Measurements from ENCODE around the gene RPS23.

The RPS23 gene

GRCh38 chr5:82306151-82306550 is 28.0 kb upstream of the RPS23 start:
- Histone ChIP-seq H3K9me3 (no peaks in the 10 kb centered on the region), H3K4me1 (peaks cover 8% of the 10 kb centered on the region), H3K27me3 (ENCODE audit: low read depth) (no peaks in the 10 kb centered on the region), H3K36me3 (replicated peaks) (no peaks in the 10 kb centered on the region), H3K4me3 (no peak overlapping the region)
- no peak for DNase-seq (ENCODE audit: low spot score in 2 of 2)
- in situ Hi-C loops (cut with MboI; ENCODE audit: low sequenced_read_pairs) = loop anchor here (25.0 kb wide), 1 partner anchor 1256 kb away; no protein-coding TSS in a partner anchor

GRCh38 chr5:82301190-82301589 is 23.0 kb upstream of the RPS23 start:
- H3K9me3 ChIP-seq = no peaks in the 10 kb centered on the region
- peaks cover 12% of the 10 kb centered on the region for H3K4me1 ChIP-seq
- in situ Hi-C loops (cut with MboI; ENCODE audit: low sequenced_read_pairs) = loop anchor here (25.0 kb wide), 1 partner anchor 1261 kb away; no protein-coding TSS in a partner anchor
- H3K36me3 ChIP-seq (replicated peaks) = no peaks in the 10 kb centered on the region
- DNase-seq (ENCODE audit: low spot score in 2 of 2) = no peak
- H3K27me3 ChIP-seq (ENCODE audit: low read depth) = no peaks in the 10 kb centered on the region
- H3K4me3 ChIP-seq = no peak overlapping the region

- no peaks in the 10 kb centered on the region for H3K27me3 ChIP-seq (ENCODE audit: low read depth)
- H3K4me1 ChIP-seq = peaks cover 27% of the 10 kb centered on the region
- no peak for DNase-seq (ENCODE audit: low spot score in 2 of 2)
- no peak overlapping the region for H3K4me3 ChIP-seq
- no peaks in the 10 kb centered on the region for H3K9me3 ChIP-seq
- H3K36me3 ChIP-seq (replicated peaks) = no peaks in the 10 kb centered on the region
- in situ Hi-C loops (cut with MboI; ENCODE audit: low sequenced_read_pairs) = no loop called here
Observed at GRCh38 chr5:82298668-82299067, 20.5 kb upstream of the RPS23 start.

- Histone ChIP-seq H3K27me3 (ENCODE audit: low read depth) (no peaks in the 10 kb centered on the region), H3K36me3 (replicated peaks) (no peaks in the 10 kb centered on the region), H3K4me3 (no peak overlapping the region), H3K4me1 (peaks cover 32% of the 10 kb centered on the region), H3K9me3 (no peaks in the 10 kb centered on the region)
- in situ Hi-C loops (cut with MboI; ENCODE audit: low sequenced_read_pairs) = no loop called here
- DNase-seq (ENCODE audit: low spot score in 2 of 2) = no peak
Observed at GRCh38 chr5:82297711-82298110, 19.6 kb upstream of the RPS23 start.

- Histone ChIP-seq H3K9me3 (no peaks in the 10 kb centered on the region), H3K4me3 (no peak overlapping the region), H3K27me3 (ENCODE audit: low read depth) (no peaks in the 10 kb centered on the region), H3K36me3 (replicated peaks) (no peaks in the 10 kb centered on the region), H3K4me1 (peaks cover 32% of the 10 kb centered on the region)
- DNase-seq (ENCODE audit: low spot score in 2 of 2) = no peak
- in situ Hi-C loops (cut with MboI; ENCODE audit: low sequenced_read_pairs) = no loop called here
Observed at GRCh38 chr5:82296929-82297328, 18.8 kb upstream of the RPS23 start.

- DNase-seq (ENCODE audit: low spot score in 2 of 2) = no peak
- H3K36me3 ChIP-seq (replicated peaks) = no peaks in the 10 kb centered on the region
- no peaks in the 10 kb centered on the region for H3K9me3 ChIP-seq
- H3K4me3 ChIP-seq = no peak overlapping the region
- in situ Hi-C loops (cut with MboI; ENCODE audit: low sequenced_read_pairs) = no loop called here
- H3K4me1 ChIP-seq = peaks cover 36% of the 10 kb centered on the region
- H3K27me3 ChIP-seq (ENCODE audit: low read depth) = no peaks in the 10 kb centered on the region
Observed at GRCh38 chr5:82295959-82296531, 17.9 kb upstream of the RPS23 start.

- H3K36me3 ChIP-seq (replicated peaks) = no peaks in the 10 kb centered on the region
- H3K4me3 ChIP-seq = no peak overlapping the region
- no peaks in the 10 kb centered on the region for H3K27me3 ChIP-seq (ENCODE audit: low read depth)
- peak; percentile 39 to 54 for DNase-seq (ENCODE audit: low spot score in 2 of 2)
- no peaks in the 10 kb centered on the region for H3K9me3 ChIP-seq
- H3K4me1 ChIP-seq = peaks cover 42% of the 10 kb centered on the region
- in situ Hi-C loops (cut with MboI; ENCODE audit: low sequenced_read_pairs) = no loop called here
Observed at GRCh38 chr5:82295144-82295543, 17.0 kb upstream of the RPS23 start.

- no peak for DNase-seq (ENCODE audit: low spot score in 2 of 2)
- no peak overlapping the region for H3K4me3 ChIP-seq
- no peaks in the 10 kb centered on the region for H3K27me3 ChIP-seq (ENCODE audit: low read depth)
- H3K4me1 ChIP-seq = peaks cover 48% of the 10 kb centered on the region
- H3K9me3 ChIP-seq = no peaks in the 10 kb centered on the region
- no peaks in the 10 kb centered on the region for H3K36me3 ChIP-seq (replicated peaks)
- in situ Hi-C loops (cut with MboI; ENCODE audit: low sequenced_read_pairs) = no loop called here
Observed at GRCh38 chr5:82291420-82291819, 13.3 kb upstream of the RPS23 start.

- Histone ChIP-seq H3K4me3 (no peak overlapping the region), H3K27me3 (ENCODE audit: low read depth) (no peaks in the 10 kb centered on the region), H3K36me3 (replicated peaks) (no peaks in the 10 kb centered on the region), H3K4me1 (peaks cover 44% of the 10 kb centered on the region), H3K9me3 (no peaks in the 10 kb centered on the region)
- in situ Hi-C loops (cut with MboI; ENCODE audit: low sequenced_read_pairs) = no loop called here
- DNase-seq (ENCODE audit: low spot score in 2 of 2) = no peak
Observed at GRCh38 chr5:82290908-82291307, 12.8 kb upstream of the RPS23 start.

- no peaks in the 10 kb centered on the region for H3K36me3 ChIP-seq (replicated peaks)
- in situ Hi-C loops (cut with MboI; ENCODE audit: low sequenced_read_pairs) = no loop called here
- H3K4me3 ChIP-seq = no peak overlapping the region
- DNase-seq (ENCODE audit: low spot score in 2 of 2) = peak; percentile 58 to 76
- no peaks in the 10 kb centered on the region for H3K9me3 ChIP-seq
- H3K27me3 ChIP-seq (ENCODE audit: low read depth) = no peaks in the 10 kb centered on the region
- H3K4me1 ChIP-seq = peaks cover 35% of the 10 kb centered on the region
Observed at GRCh38 chr5:82290005-82290404, 11.9 kb upstream of the RPS23 start.

GRCh38 chr5:82287625-82288024 is 9.5 kb upstream of the RPS23 start:
- Histone ChIP-seq H3K9me3 (no peaks in the 10 kb centered on the region), H3K27me3 (ENCODE audit: low read depth) (no peaks in the 10 kb centered on the region), H3K36me3 (replicated peaks) (no peaks in the 10 kb centered on the region), H3K4me3 (no peak overlapping the region), H3K4me1 (peaks cover 19% of the 10 kb centered on the region)
- in situ Hi-C loops (cut with MboI; ENCODE audit: low sequenced_read_pairs) = no loop called here
- DNase-seq (ENCODE audit: low spot score in 2 of 2) = no peak

GRCh38 chr5:82285206-82285605 is 7.1 kb upstream of the RPS23 start:
- Histone ChIP-seq H3K27me3 (ENCODE audit: low read depth) (no peaks in the 10 kb centered on the region), H3K4me1 (peaks cover 9% of the 10 kb centered on the region), H3K9me3 (no peaks in the 10 kb centered on the region), H3K4me3 (no peak overlapping the region), H3K36me3 (replicated peaks) (no peaks in the 10 kb centered on the region)
- in situ Hi-C loops (cut with MboI; ENCODE audit: low sequenced_read_pairs) = no loop called here
- DNase-seq (ENCODE audit: low spot score in 2 of 2) = no peak

- in situ Hi-C loops (cut with MboI; ENCODE audit: low sequenced_read_pairs) = no loop called here
- no peak for DNase-seq (ENCODE audit: low spot score in 2 of 2)
- no peak overlapping the region for H3K4me3 ChIP-seq
- no peaks in the 10 kb centered on the region for H3K9me3 ChIP-seq
- H3K27me3 ChIP-seq (ENCODE audit: low read depth) = no peaks in the 10 kb centered on the region
- H3K4me1 ChIP-seq = no peaks in the 10 kb centered on the region
- no peaks in the 10 kb centered on the region for H3K36me3 ChIP-seq (replicated peaks)
Observed at GRCh38 chr5:82283893-82284292, 5.7 kb upstream of the RPS23 start.

GRCh38 chr5:82278711-82279370 is 687 bp upstream of the RPS23 start:
- in situ Hi-C loops (cut with MboI; ENCODE audit: low sequenced_read_pairs) = no loop called here
- no peak for DNase-seq (ENCODE audit: low spot score in 2 of 2)

More at GRCh38 chr5:82278711-82279370, 687 bp upstream of the RPS23 start:
- peaks cover 5% of the 10 kb centered on the region; the same call in 1 of the 2 replicates for H3K4me1 ChIP-seq
- peak overlapping the region; percentile 80 for H3K4me3 ChIP-seq
- no peaks in the 10 kb centered on the region for H3K27me3 ChIP-seq (ENCODE audit: low read depth)
- H3K9me3 ChIP-seq = no peaks in the 10 kb centered on the region
- peaks cover 41% of the 10 kb centered on the region for H3K36me3 ChIP-seq (replicated peaks)
